GM10847 (cell line): ENCODE measurements around the gene TGFA.

ENCODE experiments used
- POLR2A ChIP-seq: IDR thresholded peaks from 2 replicates; pipeline ENCODE4 v1.6.1; 2011; ENCODE audit not compliant: insufficient read length; ENCODE audit errors: extremely low read depth

TGFA gene

GRCh38 chr2:70411483-70412125, 142.0 kb downstream of the TGFA start:
- TF ChIP-seq POLR2A = no peak

GRCh38 chr2:70403267-70404053, 150.2 kb downstream of the TGFA start:
- TF ChIP-seq POLR2A = no peak

GRCh38 chr2:70400539-70400938, 153.1 kb downstream of the TGFA start:
- TF ChIP-seq POLR2A = no peak

DNA sequence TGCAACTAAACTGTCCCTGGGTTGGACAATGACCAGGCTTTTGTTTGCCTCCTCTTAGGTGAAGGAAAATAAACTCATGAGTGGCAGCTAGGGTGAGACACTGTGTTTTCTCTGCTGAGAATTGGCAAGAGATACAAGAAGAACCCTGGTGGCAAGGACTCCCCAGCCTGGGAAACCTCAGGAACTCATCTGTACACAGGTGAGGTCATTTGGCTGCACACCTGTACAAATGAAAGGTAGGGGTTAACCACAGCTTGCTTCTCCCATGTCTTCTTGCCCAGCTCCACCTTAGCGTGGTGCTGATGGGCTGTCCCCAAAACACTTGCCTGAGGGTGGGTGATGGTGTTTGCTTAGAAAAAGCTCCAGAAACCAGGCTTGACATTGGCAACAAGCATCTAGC, 154.6 kb downstream of the TGFA start:
- TF ChIP-seq POLR2A = no peak
